Limb (tissue), 2 donors: ENCODE measurements around the gene MYO19.
"Not testable (repeated sequence)": the region's sequence is repeated elsewhere in the genome, so short reads cannot be mapped to it uniquely, and the experiment has no call there.

Source experiments
- DNase-seq, 2 donors: peaks; one replicate each; pipeline ENCODE4 v3.0.0-alpha.2; 2016; ENCODE audit errors: extremely low spot score in 2 of 2

The MYO19 gene

DNA sequence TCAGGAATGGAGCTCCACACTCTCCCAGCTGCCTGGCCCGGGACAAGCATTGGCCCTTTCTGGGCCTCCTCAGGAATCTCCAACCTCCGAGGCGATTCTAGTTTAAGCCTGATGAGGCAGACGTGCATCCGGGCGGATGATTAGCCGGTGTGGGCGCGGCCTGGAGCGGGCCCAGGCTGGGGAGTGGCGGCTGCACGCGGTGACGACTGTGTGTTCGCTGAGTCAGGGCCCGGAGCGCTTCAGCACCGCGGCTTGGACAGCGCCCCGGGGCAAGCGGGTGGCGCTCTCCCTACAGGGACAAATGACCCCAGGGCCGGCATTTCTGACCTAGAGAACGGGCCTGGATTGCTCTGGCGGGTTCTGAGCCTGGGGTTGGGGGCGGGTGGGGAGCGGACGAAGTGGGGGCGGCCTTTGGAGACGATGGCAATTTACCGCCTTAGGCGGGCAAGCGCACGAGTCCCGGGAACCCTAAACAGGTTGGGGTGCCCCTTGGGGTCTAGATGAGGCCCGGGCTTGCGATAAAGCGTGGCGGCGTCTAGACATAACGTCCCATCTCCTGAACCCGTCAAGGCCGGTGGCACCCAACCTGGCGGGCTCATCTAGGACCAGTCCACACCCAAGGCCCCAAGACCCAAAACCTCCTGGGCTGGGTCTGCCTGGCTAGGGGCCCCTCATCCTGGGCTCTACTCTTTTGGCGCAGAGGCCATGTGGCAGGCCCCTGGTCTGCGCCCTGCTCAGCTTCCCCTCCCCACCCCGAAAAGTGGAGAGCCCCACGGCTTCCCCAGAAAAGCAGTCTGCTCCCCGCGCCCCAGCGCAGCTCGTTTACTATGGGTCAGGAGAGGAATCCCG lies 70.5 kb downstream of the MYO19 start:
- DNase-seq = peak; percentile 60 to 83

DNA sequence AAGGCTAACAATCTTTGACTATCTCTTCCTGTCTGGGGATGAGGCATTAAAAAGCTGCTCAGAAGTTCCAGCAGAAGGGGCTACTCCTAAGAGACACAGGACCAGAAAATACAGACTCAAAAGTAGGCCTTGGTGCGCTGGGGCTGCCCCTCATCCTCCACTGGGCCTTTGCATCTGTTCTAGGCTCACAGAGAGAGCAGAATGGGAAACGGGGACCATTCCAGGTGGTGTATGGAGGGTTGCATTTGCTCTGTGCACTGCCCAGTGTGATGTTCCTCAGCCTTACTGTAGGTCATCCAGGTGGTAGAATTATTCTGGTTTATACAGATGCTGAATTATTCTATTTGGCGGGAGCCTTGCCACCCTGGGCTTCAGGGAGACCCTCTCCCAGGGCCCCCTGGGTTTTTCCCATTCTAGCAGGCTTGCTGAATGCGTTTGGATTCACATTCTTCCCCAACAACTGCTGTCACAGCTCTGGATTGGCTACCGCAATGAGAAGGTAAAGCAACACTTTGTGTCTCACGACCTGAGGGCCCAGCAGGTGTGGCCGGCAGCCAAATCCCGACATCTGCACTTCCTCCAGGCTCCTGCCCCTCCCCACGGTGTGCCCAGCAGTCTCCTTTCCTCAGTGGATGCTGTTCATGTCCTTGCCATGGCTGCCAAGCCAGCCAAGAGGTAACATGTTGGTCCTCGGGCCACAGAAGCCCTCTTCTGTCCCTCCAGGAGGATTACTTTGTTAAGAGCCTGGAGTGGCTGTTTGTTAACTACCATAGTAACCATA lies 73.1 kb downstream of the MYO19 start:
- no peak for DNase-seq

DNA sequence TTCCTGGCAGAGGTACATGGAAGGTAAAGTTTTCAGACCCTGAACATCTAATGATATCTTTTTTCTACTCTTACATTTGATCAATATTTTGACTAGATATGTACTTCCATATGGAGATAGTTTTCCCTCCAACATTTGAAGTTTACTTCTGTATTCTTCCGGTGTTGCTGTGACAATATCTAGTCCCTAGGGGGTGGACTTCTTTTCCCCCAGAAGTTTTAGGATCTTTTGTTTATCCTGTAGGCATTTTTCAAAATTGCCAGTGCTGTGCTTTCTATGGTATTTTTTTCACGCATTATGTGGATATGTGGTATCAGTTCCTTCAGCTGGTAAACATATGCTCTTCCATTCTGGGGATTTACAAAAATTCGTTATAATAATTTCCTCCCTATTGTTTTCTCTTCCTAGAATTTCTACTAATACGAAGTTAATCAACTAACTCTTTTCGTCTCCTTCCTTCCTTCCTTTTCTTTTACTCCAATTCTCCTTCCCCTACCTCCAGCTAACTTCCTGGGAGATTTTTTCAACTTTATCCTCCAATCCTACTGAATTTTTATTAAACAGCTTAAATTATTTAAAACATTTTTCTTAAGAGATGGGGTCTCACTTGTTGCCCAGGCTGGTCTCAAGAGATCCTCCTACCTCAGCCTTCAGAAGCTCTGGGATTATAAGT lies 74.3 kb downstream of the MYO19 start:
- DNase-seq = no peak

DNA sequence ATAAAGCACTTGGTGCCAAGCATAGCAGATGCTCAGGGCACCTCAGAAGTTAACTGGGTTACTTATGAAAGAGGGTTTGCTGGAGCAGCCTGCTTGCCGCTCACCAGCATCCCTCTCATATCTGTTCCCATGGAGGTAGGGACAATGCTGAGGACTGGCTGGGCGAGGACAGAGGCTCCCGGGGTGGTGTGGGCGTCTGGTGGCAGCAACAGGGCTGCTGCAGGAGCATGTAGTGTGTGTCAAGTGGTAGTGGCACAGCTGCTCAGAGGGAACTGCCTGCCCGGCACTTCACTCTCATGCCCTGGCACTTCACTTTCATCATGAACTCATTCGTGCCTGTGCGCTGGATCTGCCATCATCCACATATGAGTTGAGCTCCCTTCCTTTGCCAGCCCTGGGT lies 75.1 kb downstream of the MYO19 start:
- DNase-seq = no peak

DNA sequence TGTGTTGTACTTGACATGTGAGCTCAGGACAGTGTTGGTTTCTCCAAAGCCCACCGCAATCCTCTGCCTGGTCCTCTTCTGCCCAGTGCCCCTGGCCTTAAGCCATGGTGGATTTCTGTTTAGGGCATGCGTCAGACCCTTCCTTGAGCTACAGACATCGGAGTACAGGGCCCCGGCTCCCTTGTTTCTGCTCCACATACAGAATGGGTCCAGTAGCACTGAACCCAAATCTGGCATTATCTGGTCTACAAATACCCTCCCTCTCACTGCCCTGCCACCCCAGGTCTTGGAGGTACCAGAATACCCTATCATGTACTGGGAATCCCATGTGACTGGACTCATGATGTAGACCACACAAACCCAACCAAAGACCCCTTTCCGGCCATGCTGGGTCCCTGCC lies 75.6 kb downstream of the MYO19 start:
- no peak for DNase-seq

DNA sequence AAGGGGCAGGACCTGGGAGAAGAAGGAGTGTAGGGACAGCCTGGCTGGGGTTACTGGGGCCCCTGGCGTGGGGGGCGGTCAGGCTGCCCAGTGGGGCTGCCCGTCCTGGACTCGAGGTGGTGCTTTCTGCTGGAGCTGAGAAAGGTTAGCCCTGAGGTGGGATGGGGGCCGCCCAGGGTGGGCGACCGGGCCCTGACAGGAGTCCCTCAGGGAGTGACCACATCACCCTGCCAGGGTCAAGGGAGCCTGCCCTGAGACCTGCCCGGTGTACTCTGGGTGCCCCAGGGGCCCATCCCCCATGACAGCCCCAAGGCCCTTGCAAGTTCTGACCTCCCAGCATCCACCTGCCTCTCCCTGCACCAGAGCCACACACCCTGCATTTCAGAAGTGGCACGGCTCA lies 77.0 kb downstream of the MYO19 start:
- not testable (repeated sequence) for DNase-seq

DNA sequence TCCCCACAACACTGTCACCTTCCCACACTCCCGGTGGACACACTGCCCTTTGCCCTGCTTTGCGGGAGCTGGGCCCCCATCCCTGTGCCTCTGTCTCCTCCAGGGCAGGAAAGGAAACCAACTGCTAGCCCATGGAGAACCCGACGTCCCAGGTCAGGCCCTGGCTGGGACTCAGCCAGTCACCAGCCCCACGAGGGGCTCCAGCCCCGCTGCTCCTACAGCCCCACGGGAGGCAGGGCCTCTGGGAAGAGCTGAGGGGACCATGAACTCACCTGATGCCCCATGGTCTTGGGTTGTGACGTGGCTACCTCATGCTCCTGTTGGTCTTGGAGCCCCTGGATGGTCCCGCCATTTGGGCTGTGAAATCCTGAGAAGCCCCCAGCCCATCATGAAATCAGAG lies 81.8 kb downstream of the MYO19 start:
- not testable (repeated sequence) for DNase-seq

DNA sequence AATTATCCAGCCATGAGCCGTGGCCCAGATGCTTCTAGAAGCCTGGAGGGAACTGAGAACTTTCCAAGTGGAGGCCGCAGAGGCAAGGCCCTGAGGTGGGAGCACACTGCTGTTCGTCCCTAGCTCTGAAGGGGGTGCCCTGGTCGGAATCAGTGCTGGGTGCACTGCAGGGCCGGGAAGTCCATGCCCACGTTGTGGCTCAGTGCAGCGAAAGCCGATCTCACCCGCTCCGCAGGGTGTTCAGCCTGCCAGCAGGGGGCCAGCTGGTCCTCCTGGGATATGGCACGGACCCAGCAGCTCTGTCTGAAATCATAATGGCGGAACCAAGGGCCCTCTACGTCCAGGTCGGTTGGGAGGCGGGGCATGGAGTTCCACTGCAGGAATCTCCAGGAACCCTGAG lies 84.7 kb downstream of the MYO19 start:
- not testable (repeated sequence) for DNase-seq
